PFSK-1 (cell line): ENCODE data around the gene WDR7.

ENCODE experiments used
- FOXP2 ChIP-seq: optimal IDR thresholded peaks from 2 replicates; pipeline ENCODE3; 2011; ENCODE audit warnings: borderline replicate concordance, control low read depth, inconsistent platforms; ENCODE audit not compliant: insufficient read depth; ENCODE audit errors: extremely low read length, extremely low read depth
- POLR2AphosphoS5 ChIP-seq: IDR thresholded peaks from 2 replicates; pipeline ENCODE4 v1.6.1; 2012; ENCODE audit warnings: low read depth, mild to moderate bottlenecking, control low read depth, low read length, moderate library complexity
- SIN3A ChIP-seq: IDR thresholded peaks from 2 replicates; pipeline ENCODE4 v1.6.1; 2012; ENCODE audit warnings: mild to moderate bottlenecking, low read length, moderate library complexity, borderline replicate concordance; ENCODE audit not compliant: insufficient read depth
- TAF1 ChIP-seq: IDR thresholded peaks from 2 replicates; pipeline ENCODE4 v1.6.1; 2012; ENCODE audit warnings: low read length, control low read depth, borderline replicate concordance; ENCODE audit not compliant: insufficient read depth
- TF ChIP-seq, protein P1 (sequence below), 2 experiments: IDR thresholded peaks; 2 replicates each; pipeline versions ENCODE4 v1.6.1 to v1.8.0; 2011 to 2012; ENCODE audit warnings: low read depth in 2 of 2, low read length in 2 of 2, control low read depth in 1 of 2, inconsistent platforms in 1 of 2, mild to moderate bottlenecking in 1 of 2, moderate library complexity in 1 of 2; ENCODE audit not compliant: insufficient read depth in 1 of 2

WDR7 gene

GRCh38 chr18:56900195-56901094, 249.3 kb downstream of the WDR7 start:
- no peak for TF ChIP-seq SIN3A
- TF ChIP-seq TAF1: no peak
- TF ChIP-seq, protein P1, sequence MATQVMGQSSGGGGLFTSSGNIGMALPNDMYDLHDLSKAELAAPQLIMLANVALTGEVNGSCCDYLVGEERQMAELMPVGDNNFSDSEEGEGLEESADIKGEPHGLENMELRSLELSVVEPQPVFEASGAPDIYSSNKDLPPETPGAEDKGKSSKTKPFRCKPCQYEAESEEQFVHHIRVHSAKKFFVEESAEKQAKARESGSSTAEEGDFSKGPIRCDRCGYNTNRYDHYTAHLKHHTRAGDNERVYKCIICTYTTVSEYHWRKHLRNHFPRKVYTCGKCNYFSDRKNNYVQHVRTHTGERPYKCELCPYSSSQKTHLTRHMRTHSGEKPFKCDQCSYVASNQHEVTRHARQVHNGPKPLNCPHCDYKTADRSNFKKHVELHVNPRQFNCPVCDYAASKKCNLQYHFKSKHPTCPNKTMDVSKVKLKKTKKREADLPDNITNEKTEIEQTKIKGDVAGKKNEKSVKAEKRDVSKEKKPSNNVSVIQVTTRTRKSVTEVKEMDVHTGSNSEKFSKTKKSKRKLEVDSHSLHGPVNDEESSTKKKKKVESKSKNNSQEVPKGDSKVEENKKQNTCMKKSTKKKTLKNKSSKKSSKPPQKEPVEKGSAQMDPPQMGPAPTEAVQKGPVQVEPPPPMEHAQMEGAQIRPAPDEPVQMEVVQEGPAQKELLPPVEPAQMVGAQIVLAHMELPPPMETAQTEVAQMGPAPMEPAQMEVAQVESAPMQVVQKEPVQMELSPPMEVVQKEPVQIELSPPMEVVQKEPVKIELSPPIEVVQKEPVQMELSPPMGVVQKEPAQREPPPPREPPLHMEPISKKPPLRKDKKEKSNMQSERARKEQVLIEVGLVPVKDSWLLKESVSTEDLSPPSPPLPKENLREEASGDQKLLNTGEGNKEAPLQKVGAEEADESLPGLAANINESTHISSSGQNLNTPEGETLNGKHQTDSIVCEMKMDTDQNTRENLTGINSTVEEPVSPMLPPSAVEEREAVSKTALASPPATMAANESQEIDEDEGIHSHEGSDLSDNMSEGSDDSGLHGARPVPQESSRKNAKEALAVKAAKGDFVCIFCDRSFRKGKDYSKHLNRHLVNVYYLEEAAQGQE (IDR thresholded peaks at IDR 0.05; ENCODE audit: insufficient read depth in 1 of 2, low read depth in 2 of 2, low read length in 2 of 2): no peak
- no peak for TF ChIP-seq FOXP2
- TF ChIP-seq POLR2AphosphoS5: no peak

GRCh38 chr18:56901919-56902318, 250.8 kb downstream of the WDR7 start:
- no peak for TF ChIP-seq TAF1
- TF ChIP-seq SIN3A: no peak
- TF ChIP-seq, protein P1 (IDR thresholded peaks at IDR 0.05; ENCODE audit: insufficient read depth in 1 of 2, low read depth in 2 of 2, low read length in 2 of 2): no peak
- TF ChIP-seq FOXP2: no peak
- no peak for TF ChIP-seq POLR2AphosphoS5

- TF ChIP-seq POLR2AphosphoS5 (no peak), FOXP2 (no peak)
- TF ChIP-seq, protein P1 (IDR thresholded peaks at IDR 0.05; ENCODE audit: insufficient read depth in 1 of 2, low read depth in 2 of 2, low read length in 2 of 2): no peak
These were observed 251.5 kb downstream of the WDR7 start for GRCh38 chr18:56902653-56903052.

DNA sequence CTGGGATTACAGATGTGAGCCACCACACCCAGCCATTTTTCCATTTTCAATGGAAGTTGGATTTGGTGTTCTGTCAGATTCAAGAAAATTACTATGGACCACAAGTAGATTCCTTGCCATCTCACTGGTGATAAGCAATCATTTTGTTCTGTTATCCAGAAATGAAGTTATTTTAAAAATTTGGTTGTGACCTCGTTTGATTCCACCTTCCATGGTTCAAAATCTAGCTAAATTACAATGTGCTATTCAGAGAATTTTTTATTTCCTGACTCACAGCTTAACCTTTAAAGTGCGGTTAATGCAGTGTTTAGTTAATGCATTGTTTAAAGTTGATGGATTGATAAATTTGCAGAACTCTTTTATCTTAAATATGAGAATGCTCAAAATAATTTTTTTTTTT, 252.5 kb downstream of the WDR7 start:
- TF ChIP-seq, protein P1 (IDR thresholded peaks at IDR 0.05; ENCODE audit: insufficient read depth in 1 of 2, low read depth in 2 of 2, low read length in 2 of 2): no peak
- TF ChIP-seq POLR2AphosphoS5 (no peak), FOXP2 (no peak), TAF1 (no peak), SIN3A (no peak)
